HepG2 (cell line): Measurements from ENCODE around the gene ZSCAN20.

Source experiments
- CREB1 ChIP-seq, 2 experiments: fragments of 450-650 bp in 1 of 2; IDR thresholded peaks; 2 replicates each; pipeline ENCODE4 v1.6.1; 2016 to 2017; ENCODE audit warnings: control low read depth in 1 of 2, mild to moderate bottlenecking in 1 of 2, missing compliant biosample characterization in 1 of 2, missing genetic modification characterization in 1 of 2
- EEA1 ChIP-seq: sonication (generic); formaldehyde crosslinking; IDR thresholded peaks from 2 replicates; pipeline ENCODE4 v1.5.1; 2020; ENCODE audit warnings: mild to moderate bottlenecking, missing genetic modification reagents, borderline replicate concordance
- ELF3 ChIP-seq: IDR thresholded peaks from 2 replicates; pipeline ENCODE4 v1.6.1; 2016; ENCODE audit warnings: missing genetic modification reagents, missing compliant biosample characterization
- PAF1 ChIP-seq: IDR thresholded peaks from 2 replicates; pipeline ENCODE4 v1.6.1; 2016; ENCODE audit warnings: missing genetic modification reagents, missing compliant biosample characterization
- POLR2AphosphoS5 ChIP-seq: IDR thresholded peaks from 2 replicates; pipeline ENCODE4 v1.6.1; 2012; ENCODE audit warnings: low read depth, low read length
- SRF ChIP-seq: IDR thresholded peaks from 2 replicates; pipeline ENCODE4 v1.6.1; 2011; ENCODE audit warnings: mild to moderate bottlenecking, low read depth, low read length, moderate library complexity
- TF ChIP-seq, protein P1 (sequence below): fragments of 450-650 bp; IDR thresholded peaks from 2 replicates; pipeline ENCODE4 v1.6.1; 2017
- TF ChIP-seq, protein P2 (sequence below): sonication (generic); formaldehyde crosslinking; IDR thresholded peaks from 2 replicates; pipeline ENCODE4 v1.4.0; 2020; ENCODE audit warnings: missing genetic modification reagents, borderline replicate concordance
- TF ChIP-seq, protein P3 (sequence below): sonication (generic); formaldehyde crosslinking; IDR thresholded peaks from 2 replicates; pipeline ENCODE4 v1.4.0; 2020; ENCODE audit warnings: low read depth, missing genetic modification reagents

DNA sequence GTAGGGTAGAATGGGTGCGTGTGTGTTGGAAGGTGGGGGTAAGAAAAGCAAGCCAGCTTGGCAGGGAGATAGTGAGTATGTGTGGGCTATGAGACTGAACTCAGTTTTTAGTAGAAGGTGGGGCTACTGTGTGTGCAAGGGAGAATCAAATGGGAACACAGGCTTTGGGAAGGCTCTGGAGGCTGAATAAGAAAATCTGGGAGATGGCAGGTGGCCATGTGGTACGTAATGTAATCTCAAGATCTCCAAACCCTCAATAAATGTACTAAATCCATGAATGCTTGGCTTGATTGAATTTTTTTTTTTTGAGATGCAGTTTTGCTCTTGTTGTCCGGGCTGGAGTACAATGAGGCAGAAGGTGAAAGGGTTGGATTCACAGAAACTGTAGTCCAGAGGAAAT is 3.5 kb upstream of the ZSCAN20 start:
- TF ChIP-seq PAF1 (CRISPR knock-in tag) (no peak), ELF3 (no peak), POLR2AphosphoS5 (no peak), CREB1 (IDR thresholded peaks at IDR 0.05) (no peak), CREB1 (CRISPR knock-in tag; IDR thresholded peaks at IDR 0.05) (no peak), EEA1 (no peak), SRF (no peak)
- TF ChIP-seq, protein P1, sequence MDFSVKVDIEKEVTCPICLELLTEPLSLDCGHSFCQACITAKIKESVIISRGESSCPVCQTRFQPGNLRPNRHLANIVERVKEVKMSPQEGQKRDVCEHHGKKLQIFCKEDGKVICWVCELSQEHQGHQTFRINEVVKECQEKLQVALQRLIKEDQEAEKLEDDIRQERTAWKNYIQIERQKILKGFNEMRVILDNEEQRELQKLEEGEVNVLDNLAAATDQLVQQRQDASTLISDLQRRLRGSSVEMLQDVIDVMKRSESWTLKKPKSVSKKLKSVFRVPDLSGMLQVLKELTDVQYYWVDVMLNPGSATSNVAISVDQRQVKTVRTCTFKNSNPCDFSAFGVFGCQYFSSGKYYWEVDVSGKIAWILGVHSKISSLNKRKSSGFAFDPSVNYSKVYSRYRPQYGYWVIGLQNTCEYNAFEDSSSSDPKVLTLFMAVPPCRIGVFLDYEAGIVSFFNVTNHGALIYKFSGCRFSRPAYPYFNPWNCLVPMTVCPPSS, result no peak
- TF ChIP-seq, protein P2, sequence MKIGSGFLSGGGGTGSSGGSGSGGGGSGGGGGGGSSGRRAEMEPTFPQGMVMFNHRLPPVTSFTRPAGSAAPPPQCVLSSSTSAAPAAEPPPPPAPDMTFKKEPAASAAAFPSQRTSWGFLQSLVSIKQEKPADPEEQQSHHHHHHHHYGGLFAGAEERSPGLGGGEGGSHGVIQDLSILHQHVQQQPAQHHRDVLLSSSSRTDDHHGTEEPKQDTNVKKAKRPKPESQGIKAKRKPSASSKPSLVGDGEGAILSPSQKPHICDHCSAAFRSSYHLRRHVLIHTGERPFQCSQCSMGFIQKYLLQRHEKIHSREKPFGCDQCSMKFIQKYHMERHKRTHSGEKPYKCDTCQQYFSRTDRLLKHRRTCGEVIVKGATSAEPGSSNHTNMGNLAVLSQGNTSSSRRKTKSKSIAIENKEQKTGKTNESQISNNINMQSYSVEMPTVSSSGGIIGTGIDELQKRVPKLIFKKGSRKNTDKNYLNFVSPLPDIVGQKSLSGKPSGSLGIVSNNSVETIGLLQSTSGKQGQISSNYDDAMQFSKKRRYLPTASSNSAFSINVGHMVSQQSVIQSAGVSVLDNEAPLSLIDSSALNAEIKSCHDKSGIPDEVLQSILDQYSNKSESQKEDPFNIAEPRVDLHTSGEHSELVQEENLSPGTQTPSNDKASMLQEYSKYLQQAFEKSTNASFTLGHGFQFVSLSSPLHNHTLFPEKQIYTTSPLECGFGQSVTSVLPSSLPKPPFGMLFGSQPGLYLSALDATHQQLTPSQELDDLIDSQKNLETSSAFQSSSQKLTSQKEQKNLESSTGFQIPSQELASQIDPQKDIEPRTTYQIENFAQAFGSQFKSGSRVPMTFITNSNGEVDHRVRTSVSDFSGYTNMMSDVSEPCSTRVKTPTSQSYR, result no peak
- TF ChIP-seq, protein P3, sequence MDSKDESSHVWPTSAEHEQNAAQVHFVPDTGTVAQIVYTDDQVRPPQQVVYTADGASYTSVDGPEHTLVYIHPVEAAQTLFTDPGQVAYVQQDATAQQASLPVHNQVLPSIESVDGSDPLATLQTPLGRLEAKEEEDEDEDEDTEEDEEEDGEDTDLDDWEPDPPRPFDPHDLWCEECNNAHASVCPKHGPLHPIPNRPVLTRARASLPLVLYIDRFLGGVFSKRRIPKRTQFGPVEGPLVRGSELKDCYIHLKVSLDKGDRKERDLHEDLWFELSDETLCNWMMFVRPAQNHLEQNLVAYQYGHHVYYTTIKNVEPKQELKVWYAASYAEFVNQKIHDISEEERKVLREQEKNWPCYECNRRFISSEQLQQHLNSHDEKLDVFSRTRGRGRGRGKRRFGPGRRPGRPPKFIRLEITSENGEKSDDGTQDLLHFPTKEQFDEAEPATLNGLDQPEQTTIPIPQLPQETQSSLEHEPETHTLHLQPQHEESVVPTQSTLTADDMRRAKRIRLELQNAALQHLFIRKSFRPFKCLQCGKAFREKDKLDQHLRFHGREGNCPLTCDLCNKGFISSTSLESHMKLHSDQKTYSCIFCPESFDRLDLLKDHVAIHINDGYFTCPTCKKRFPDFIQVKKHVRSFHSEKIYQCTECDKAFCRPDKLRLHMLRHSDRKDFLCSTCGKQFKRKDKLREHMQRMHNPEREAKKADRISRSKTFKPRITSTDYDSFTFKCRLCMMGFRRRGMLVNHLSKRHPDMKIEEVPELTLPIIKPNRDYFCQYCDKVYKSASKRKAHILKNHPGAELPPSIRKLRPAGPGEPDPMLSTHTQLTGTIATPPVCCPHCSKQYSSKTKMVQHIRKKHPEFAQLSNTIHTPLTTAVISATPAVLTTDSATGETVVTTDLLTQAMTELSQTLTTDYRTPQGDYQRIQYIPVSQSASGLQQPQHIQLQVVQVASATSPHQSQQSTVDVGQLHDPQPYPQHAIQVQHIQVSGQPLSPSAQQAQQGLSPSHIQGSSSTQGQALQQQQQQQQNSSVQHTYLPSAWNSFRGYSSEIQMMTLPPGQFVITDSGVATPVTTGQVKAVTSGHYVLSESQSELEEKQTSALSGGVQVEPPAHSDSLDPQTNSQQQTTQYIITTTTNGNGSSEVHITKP (CRISPR knock-in tag), result no peak
